H1 (cell line): ENCODE measurements around the gene TMPRSS12. TPM values are rescaled to one million over a fixed set of nuclear protein-coding genes. Genes with fewer than 3 reads are reported as not detected.
"Not testable (repeated sequence)": the region's sequence is repeated elsewhere in the genome, so short reads cannot be mapped to it uniquely, and the experiment has no call there.

Source experiments
- CTCF ChIA-PET: fragments of 300-600 bp; sonication (Branson Sonifier 250); formaldehyde crosslinking; loops from one replicate; lab custom pipeline; 2021; ENCODE audit not compliant: partially characterized antibody; lab: Charles Lee
- POLR2A ChIA-PET: fragments of 300-600 bp; sonication (Branson Sonifier 250); formaldehyde crosslinking; loops from one replicate; lab custom pipeline; 2021; ENCODE audit warnings: inconsistent platforms; ENCODE audit not compliant: partially characterized antibody; lab: Charles Lee
- DNase-seq, 2 experiments: peaks; one replicate each; pipeline versions ENCODE4 v3.0.0 to v3.0.0-alpha.2; 2010 to 2022; ENCODE audit warnings: low spot score in 2 of 2, low read depth in 1 of 2, mixed read lengths in 1 of 2
- FAIRE-seq: peaks from 2 replicates; lab custom pipeline; 2011; peaks lifted over from hg19 to GRCh38; lab: Jason Lieb, UNC
- H2AFZ ChIP-seq: 2 replicates; pipeline ENCODE4 v1.8.1; 2012; ENCODE audit warnings: low read length, inconsistent platforms
- H2AK5ac ChIP-seq: 2 replicates; pipeline ENCODE4 v1.6.1; 2013; ENCODE audit warnings: low read depth, low read length
- H2BK120ac ChIP-seq: replicated peaks from 2 replicates; pipeline ENCODE3; 2013; ENCODE audit warnings: low read depth, low read length, inconsistent platforms
- H2BK12ac ChIP-seq: 2 replicates; pipeline ENCODE4 v1.6.1; 2013; ENCODE audit warnings: low read depth, low read length
- H2BK15ac ChIP-seq: 2 replicates; pipeline ENCODE4 v1.6.1; 2013; ENCODE audit warnings: low read length
- H2BK20ac ChIP-seq: 2 replicates; pipeline ENCODE4 v1.6.1; 2013; ENCODE audit warnings: low read length
- H2BK5ac ChIP-seq: 2 replicates; pipeline ENCODE4 v1.6.1; 2013; ENCODE audit warnings: low read depth, low read length
- H3K14ac ChIP-seq: 2 replicates; pipeline ENCODE4 v1.6.1; 2013; ENCODE audit warnings: inconsistent platforms; ENCODE audit not compliant: insufficient read length
- H3K18ac ChIP-seq: 2 replicates; pipeline ENCODE4 v1.6.1; 2013; ENCODE audit warnings: low read length; ENCODE audit errors: extremely low read depth
- H3K23ac ChIP-seq: 2 replicates; pipeline ENCODE4 v1.6.1; 2013; ENCODE audit warnings: inconsistent platforms; ENCODE audit not compliant: insufficient read length
- H3K23me2 ChIP-seq: 2 replicates; pipeline ENCODE4 v1.6.1; 2013; ENCODE audit warnings: low read depth, low read length
- H3K27ac ChIP-seq: 2 replicates; pipeline ENCODE4 v1.6.1; 2011; ENCODE audit warnings: low read depth, low read length, inconsistent platforms
- H3K27me3 ChIP-seq, 4 experiments: replicated peaks in 1 of 4; 1 replicate in 1 of 4; 2 replicates in 3 of 4; pipeline versions ENCODE4 v1.6.1 to v1.8.1; 2011 to 2013; ENCODE audit warnings: low read length in 3 of 4, mild to moderate bottlenecking in 3 of 4, inconsistent platforms in 2 of 4, mixed read lengths in 2 of 4, moderate library complexity in 1 of 4; ENCODE audit not compliant: control insufficient read depth in 3 of 4, insufficient read depth in 3 of 4; ENCODE audit errors: extremely low read depth in 1 of 4
- H3K36me3 ChIP-seq, 4 experiments: 2 replicates each; pipeline versions ENCODE4 v1.6.1 to v1.8.1; 2011 to 2013; ENCODE audit warnings: mild to moderate bottlenecking in 4 of 4, low read length in 3 of 4, moderate library complexity in 2 of 4, control low read depth in 1 of 4, inconsistent platforms in 1 of 4; ENCODE audit not compliant: insufficient read depth in 4 of 4, control insufficient read depth in 2 of 4
- H3K4ac ChIP-seq: replicated peaks from 2 replicates; pipeline ENCODE3; 2013; ENCODE audit warnings: low read length, low read depth, mixed read lengths, inconsistent platforms; ENCODE audit not compliant: insufficient read length
- H3K4me1 ChIP-seq, 4 experiments: replicated peaks in 1 of 4; 1 replicate in 1 of 4; 2 replicates in 3 of 4; pipeline versions ENCODE4 v1.6.1 to v1.8.1; 2011 to 2013; ENCODE audit warnings: low read length in 3 of 4, inconsistent platforms in 2 of 4, mixed read lengths in 1 of 4; ENCODE audit not compliant: insufficient read depth in 4 of 4, control insufficient read depth in 3 of 4
- H3K4me2 ChIP-seq, 2 experiments: 2 replicates each; pipeline versions ENCODE4 v1.6.1 to v1.8.1; 2011 to 2013; ENCODE audit warnings: low read depth in 2 of 2, low read length in 2 of 2, control low read depth in 1 of 2, inconsistent platforms in 1 of 2, mild to moderate bottlenecking in 1 of 2; ENCODE audit not compliant: insufficient read depth in 1 of 2
- H3K4me3 ChIP-seq, 4 experiments: fragments of 200-600, 300-600 bp in 1 of 4; sonication (generic), shearing (Covaris generic), sonication (Bioruptor Twin) in 1 of 4; 2 replicates each; pipeline versions ENCODE4 v1.5.1 to v1.8.1; 2011 to 2016; ENCODE audit warnings: low read length in 4 of 4, low read depth in 3 of 4, control low read depth in 2 of 4, inconsistent platforms in 2 of 4, mild to moderate bottlenecking in 2 of 4, mixed read lengths in 1 of 4, moderate library complexity in 1 of 4; ENCODE audit not compliant: insufficient read depth in 2 of 4; ENCODE audit errors: extremely low read depth in 1 of 4
- H3K56ac ChIP-seq: replicated peaks from 2 replicates; pipeline ENCODE3; 2013; ENCODE audit warnings: low read depth, mild to moderate bottlenecking, mixed read lengths, low read length, inconsistent platforms; ENCODE audit not compliant: insufficient read length
- H3K79me1 ChIP-seq: 2 replicates; pipeline ENCODE4 v1.6.1; 2013; ENCODE audit warnings: low read depth, low read length, control low read depth
- H3K79me2 ChIP-seq, 2 experiments: 2 replicates each; pipeline versions ENCODE4 v1.6.1 to v1.8.1; 2012 to 2013; ENCODE audit warnings: low read length in 2 of 2, mild to moderate bottlenecking in 2 of 2, inconsistent platforms in 1 of 2; ENCODE audit not compliant: insufficient read depth in 2 of 2, control insufficient read depth in 1 of 2
- H3K9ac ChIP-seq, 4 experiments: replicated peaks in 1 of 4; 1 replicate in 1 of 4; 2 replicates in 3 of 4; pipeline versions ENCODE4 v1.6.1 to v1.8.1; 2011 to 2013; ENCODE audit warnings: low read depth in 3 of 4, low read length in 3 of 4, control low read depth in 2 of 4, mild to moderate bottlenecking in 2 of 4, moderate library complexity in 2 of 4, inconsistent platforms in 1 of 4; ENCODE audit errors: extremely low read depth in 1 of 4
- H3K9me3 ChIP-seq, 2 experiments: 2 replicates each; pipeline versions ENCODE4 v1.6.1 to v1.8.1; 2012 to 2013; ENCODE audit warnings: mild to moderate bottlenecking in 2 of 2, moderate library complexity in 2 of 2, control low read depth in 1 of 2, inconsistent platforms in 1 of 2, low read depth in 1 of 2, low read length in 1 of 2, mixed read lengths in 1 of 2; ENCODE audit not compliant: insufficient read depth in 2 of 2
- H4K20me1 ChIP-seq, 2 experiments: replicated peaks in 1 of 2; 2 replicates each; pipeline versions ENCODE3 to v1.8.1; 2011 to 2013; ENCODE audit warnings: inconsistent platforms in 2 of 2, low read length in 2 of 2, mild to moderate bottlenecking in 1 of 2; ENCODE audit not compliant: insufficient read depth in 2 of 2, control insufficient read depth in 1 of 2
- H4K5ac ChIP-seq: 2 replicates; pipeline ENCODE4 v1.6.1; 2013; ENCODE audit warnings: low read length, low read depth, mixed read lengths, inconsistent platforms; ENCODE audit not compliant: insufficient read length
- H4K8ac ChIP-seq: 2 replicates; pipeline ENCODE4 v1.8.0; 2013; ENCODE audit warnings: mild to moderate bottlenecking, moderate library complexity, low read length, inconsistent platforms; ENCODE audit not compliant: insufficient read depth; ENCODE audit errors: extremely low read depth
- H4K91ac ChIP-seq: replicated peaks from 2 replicates; pipeline ENCODE3; 2013; ENCODE audit warnings: low read length, mixed read lengths, inconsistent platforms; ENCODE audit not compliant: insufficient read length
- WGBS, 2 experiments: shearing (Covaris generic) in 1 of 2; methylation state at CpG; one replicate each; pipeline versions ENCODE4 v1.1.6 to v1.1.7; 2013 to 2015; ENCODE audit warnings: low lambda C conversion rate in 2 of 2, mixed read lengths in 2 of 2, inconsistent platforms in 1 of 2, low coverage in 1 of 2, missing lambda C conversion rate in 1 of 2; ENCODE audit not compliant: insufficient replicate concordance in 2 of 2, insufficient coverage in 1 of 2, insufficient read length in 1 of 2; ENCODE audit errors: extremely low coverage in 1 of 2, missing lambda C conversion rate in 1 of 2; 5-methylcytosine and 5-hydroxymethylcytosine counted together
- polyA plus RNA-seq, 7 experiments: library from polyadenylated mRNA; depleted of rRNA in 3 of 7; stranded (reverse) in 5 of 7; unstranded in 2 of 7; fragments of >200 nt in 5 of 7; fragments of 200-250 nt in 2 of 7; gene quantifications; 1 replicate in 5 of 7; 2 replicates in 1 of 7; 4 replicates in 1 of 7; pipeline versions ENCODE4 v1.2.1 to v1.2.3, GENCODE V29; 2011 to 2013; ENCODE audit warnings: missing spikeins in 2 of 7, mixed read lengths in 2 of 7
- total RNA-seq: library from RNA; stranded (reverse); fragmentation: NEBNext Ultra II Directional; extraction: Animal tissue kit (Norgen Biotek cat#: 25700); gene quantifications from 2 replicates; pipeline ENCODE4 v1.2.1, GENCODE V29; 2021

Gene TMPRSS12
- total and polyA plus RNA-seq, 2 of the 8 experiments (the other 6 are each of a cell fraction or from before 2014, with no cell fraction given), result not detected

GRCh38 chr12:50809131-50809530 is 33.6 kb upstream of the TMPRSS12 start:
- H3K9ac ChIP-seq, H3K4ac ChIP-seq, H3K79me1 ChIP-seq, CTCF ChIA-PET, H3K4me1 ChIP-seq, POLR2A ChIA-PET, H3K23me2 ChIP-seq, H3K9me3 ChIP-seq, H2AFZ ChIP-seq, H3K27me3 ChIP-seq, H3K27ac ChIP-seq, H2BK12ac ChIP-seq, H4K5ac ChIP-seq, H2BK5ac ChIP-seq, H2BK120ac ChIP-seq, H3K79me2 ChIP-seq, DNase-seq, H3K14ac ChIP-seq, H3K18ac ChIP-seq, H2AK5ac ChIP-seq, H4K20me1 ChIP-seq, H3K56ac ChIP-seq, H4K91ac ChIP-seq, FAIRE-seq, H2BK20ac ChIP-seq, H2BK15ac ChIP-seq, H4K8ac ChIP-seq, H3K4me3 ChIP-seq, H3K23ac ChIP-seq, H3K4me2 ChIP-seq: not testable (repeated sequence)
- H3K36me3 ChIP-seq, result peaks cover 2 to 18% (median 14%) of the 10 kb centered on the region in 4 experiments; a peak in 6 of 8 replicates
- WGBS, 2 experiments, result 87% methylated on average over 3 of the region's 4 CpGs; no CpG with 5 or more reads in 1 of the 2 experiments

- H3K4me1 ChIP-seq, H4K91ac ChIP-seq, H3K14ac ChIP-seq, H2BK15ac ChIP-seq, H4K8ac ChIP-seq, DNase-seq, H3K18ac ChIP-seq, H2BK5ac ChIP-seq, H4K5ac ChIP-seq, H2BK20ac ChIP-seq, H2BK12ac ChIP-seq, H3K79me1 ChIP-seq, H3K23ac ChIP-seq, H2AFZ ChIP-seq, H4K20me1 ChIP-seq, H3K9ac ChIP-seq, H3K56ac ChIP-seq, H3K23me2 ChIP-seq, H3K9me3 ChIP-seq, H3K4ac ChIP-seq, FAIRE-seq, H2AK5ac ChIP-seq, H3K27ac ChIP-seq, H3K27me3 ChIP-seq, H3K4me2 ChIP-seq, H2BK120ac ChIP-seq, H3K79me2 ChIP-seq, H3K4me3 ChIP-seq: not testable (repeated sequence)
- ChIA-PET CTCF (interaction anchor here (0.6 to 3.1 kb wide), 5 partner anchors 11 to 1066 kb away, joined by 3 to 19 read pairs (median 4); no protein-coding TSS in a partner anchor), POLR2A (interaction anchor here (1.0 kb wide), 1 partner anchor 50 kb away, joined by 3 read pairs; no protein-coding TSS in a partner anchor)
- H3K36me3 ChIP-seq, result peaks cover 4 to 38% (median 31%) of the 10 kb centered on the region in 4 experiments; a peak in 5 of 8 replicates
- 98% methylated on average over 7 of the region's 7 CpGs; no CpG with 5 or more reads in 1 of the 2 experiments for WGBS, 2 experiments
These were observed 27.8 kb upstream of the TMPRSS12 start for GRCh38 chr12:50814921-50815320.
